Chondrocyte (in vitro differentiated cells): Measurements from ENCODE around the gene USP24. TPM values are rescaled to one million over a fixed set of nuclear protein-coding genes. Genes with fewer than 3 reads are reported as not detected.

ENCODE experiments used
- DNase-seq: peaks from one replicate; pipeline ENCODE4 v3.0.0; 2021; ENCODE audit warnings: mixed read lengths, low spot score
- H3K27ac Mint-ChIP-seq: one replicate; pipeline ENCODE4 v1.8.0; 2021; ENCODE audit warnings: mild to moderate bottlenecking, moderate library complexity, mixed read lengths; ENCODE audit not compliant: unreplicated experiment
- H3K27me3 Mint-ChIP-seq: 2 replicates; pipeline ENCODE4 v1.8.0; 2021; ENCODE audit warnings: low read depth, mixed read lengths
- H3K36me3 Mint-ChIP-seq: 2 replicates; pipeline ENCODE4 v1.8.0; 2021; ENCODE audit warnings: low read depth, mixed read lengths
- H3K4me1 Mint-ChIP-seq: 2 replicates; pipeline ENCODE4 v1.8.0; 2021; ENCODE audit warnings: low read depth, mild to moderate bottlenecking, mixed read lengths
- H3K4me3 Mint-ChIP-seq: one replicate; pipeline ENCODE4 v1.8.0; 2021; ENCODE audit warnings: mild to moderate bottlenecking, moderate library complexity, mixed read lengths; ENCODE audit not compliant: unreplicated experiment
- H3K9me3 Mint-ChIP-seq: 2 replicates; pipeline ENCODE4 v1.8.0; 2021; ENCODE audit warnings: low read depth, mixed read lengths
- total RNA-seq: library from RNA; stranded (reverse); gene quantifications from 3 replicates; pipeline ENCODE4 v1.2.1, GENCODE V29; 2021
- TF ChIP-seq, protein P1 (sequence below): fragments of 200-600 bp; sonication (generic); IDR thresholded peaks from 2 replicates; pipeline ENCODE4 v1.5.0; 2021; ENCODE audit warnings: antibody characterized with exemption, mild to moderate bottlenecking, moderate library complexity

USP24 gene
- total RNA-seq, 1 donor from 2014 or later, result 25.8 TPM

DNA sequence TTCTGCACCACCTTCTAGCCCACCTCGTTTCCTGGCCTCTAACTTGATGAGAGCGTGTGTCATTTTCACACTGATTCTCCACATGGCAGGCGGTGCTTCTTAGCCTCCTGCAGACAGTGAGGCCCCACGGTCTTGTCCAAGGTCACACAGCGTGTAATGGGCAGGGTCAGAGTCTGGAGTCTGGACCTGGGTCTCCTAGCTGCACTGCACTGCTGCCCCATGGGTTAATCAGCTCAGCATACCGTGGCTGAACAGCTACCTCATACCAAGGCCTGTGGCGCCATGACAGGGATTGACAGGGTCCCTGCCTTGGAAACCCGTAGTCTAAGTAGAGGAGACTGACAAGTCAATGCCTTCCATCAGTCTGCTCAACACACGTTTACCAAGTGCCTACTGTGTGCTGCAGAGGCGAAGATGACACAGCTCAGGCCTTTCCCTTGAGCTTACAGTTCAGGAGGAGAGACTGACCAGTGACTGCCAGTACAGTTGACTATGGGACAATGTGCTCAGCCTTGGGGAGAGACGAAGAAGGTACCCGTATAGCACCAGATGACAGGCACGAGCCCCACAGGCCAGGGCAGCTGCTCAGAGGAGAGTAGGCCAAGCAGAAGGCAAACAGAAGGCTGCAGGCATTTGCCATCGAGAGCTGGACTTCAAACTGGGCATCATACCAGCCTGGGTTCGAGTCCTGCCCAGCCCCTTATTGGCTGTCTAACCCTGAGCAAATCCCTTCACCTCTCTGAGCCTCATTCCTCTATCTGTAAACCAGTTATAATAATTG, 170.4 kb downstream of the USP24 start:
- H3K4me1 Mint-ChIP-seq, result peaks cover 13% of the 10 kb centered on the region
- TF ChIP-seq, protein P1, sequence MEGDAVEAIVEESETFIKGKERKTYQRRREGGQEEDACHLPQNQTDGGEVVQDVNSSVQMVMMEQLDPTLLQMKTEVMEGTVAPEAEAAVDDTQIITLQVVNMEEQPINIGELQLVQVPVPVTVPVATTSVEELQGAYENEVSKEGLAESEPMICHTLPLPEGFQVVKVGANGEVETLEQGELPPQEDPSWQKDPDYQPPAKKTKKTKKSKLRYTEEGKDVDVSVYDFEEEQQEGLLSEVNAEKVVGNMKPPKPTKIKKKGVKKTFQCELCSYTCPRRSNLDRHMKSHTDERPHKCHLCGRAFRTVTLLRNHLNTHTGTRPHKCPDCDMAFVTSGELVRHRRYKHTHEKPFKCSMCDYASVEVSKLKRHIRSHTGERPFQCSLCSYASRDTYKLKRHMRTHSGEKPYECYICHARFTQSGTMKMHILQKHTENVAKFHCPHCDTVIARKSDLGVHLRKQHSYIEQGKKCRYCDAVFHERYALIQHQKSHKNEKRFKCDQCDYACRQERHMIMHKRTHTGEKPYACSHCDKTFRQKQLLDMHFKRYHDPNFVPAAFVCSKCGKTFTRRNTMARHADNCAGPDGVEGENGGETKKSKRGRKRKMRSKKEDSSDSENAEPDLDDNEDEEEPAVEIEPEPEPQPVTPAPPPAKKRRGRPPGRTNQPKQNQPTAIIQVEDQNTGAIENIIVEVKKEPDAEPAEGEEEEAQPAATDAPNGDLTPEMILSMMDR, result no peak
- no peaks in the 10 kb centered on the region for H3K9me3 Mint-ChIP-seq
- DNase-seq, result peak; percentile 70
- H3K27me3 Mint-ChIP-seq, result peaks cover 23% of the 10 kb centered on the region
- no peak overlapping the region for H3K4me3 Mint-ChIP-seq
- no peak overlapping the region for H3K27ac Mint-ChIP-seq
- H3K36me3 Mint-ChIP-seq, result no peaks in the 10 kb centered on the region

DNA sequence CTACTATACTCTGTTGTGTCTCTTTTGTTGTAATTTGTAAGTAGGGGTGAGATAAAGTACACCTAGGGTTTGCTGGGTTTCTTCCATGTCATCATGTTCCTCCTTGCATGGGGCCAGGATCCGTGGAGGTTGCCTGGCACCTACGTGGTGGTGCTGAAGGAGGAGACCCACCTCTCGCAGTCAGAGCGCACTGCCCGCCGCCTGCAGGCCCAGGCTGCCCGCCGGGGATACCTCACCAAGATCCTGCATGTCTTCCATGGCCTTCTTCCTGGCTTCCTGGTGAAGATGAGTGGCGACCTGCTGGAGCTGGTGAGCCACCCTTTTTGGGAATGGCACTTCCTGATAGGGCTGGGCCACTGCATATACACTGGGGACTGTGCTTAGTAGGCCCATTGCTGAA, 171.4 kb downstream of the USP24 start:
- no peak overlapping the region for H3K4me3 Mint-ChIP-seq
- H3K27ac Mint-ChIP-seq, result no peak overlapping the region
- no peaks in the 10 kb centered on the region for H3K9me3 Mint-ChIP-seq
- no peaks in the 10 kb centered on the region for H3K36me3 Mint-ChIP-seq
- H3K27me3 Mint-ChIP-seq, result peaks cover 30% of the 10 kb centered on the region
- peak; percentile 59 for DNase-seq
- H3K4me1 Mint-ChIP-seq, result peaks cover 22% of the 10 kb centered on the region
- TF ChIP-seq, protein P1, result no peak

DNA sequence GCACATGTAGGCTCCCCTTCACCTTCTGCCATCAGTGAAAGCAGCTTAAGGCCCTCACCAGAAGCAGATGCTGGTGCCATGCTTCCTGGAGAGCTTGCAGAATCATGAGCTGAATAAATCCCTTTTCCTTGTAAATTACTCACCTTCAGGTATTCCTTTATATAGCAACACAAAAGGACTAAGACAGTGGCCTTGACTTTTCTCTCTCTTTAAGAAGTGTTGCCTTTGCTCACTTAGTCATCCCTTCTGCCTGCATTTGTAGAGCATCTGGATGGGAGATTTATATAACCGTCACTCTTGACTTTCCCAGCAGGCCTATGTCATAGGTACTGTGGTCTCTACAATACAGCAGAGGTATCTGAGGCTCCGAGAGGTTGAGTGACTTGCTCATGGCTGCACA, 172.2 kb downstream of the USP24 start:
- peaks cover 35% of the 10 kb centered on the region for H3K27me3 Mint-ChIP-seq
- DNase-seq, result no peak
- H3K4me1 Mint-ChIP-seq, result peaks cover 22% of the 10 kb centered on the region
- TF ChIP-seq, protein P1, result no peak
- H3K4me3 Mint-ChIP-seq, result no peak overlapping the region
- H3K9me3 Mint-ChIP-seq, result no peaks in the 10 kb centered on the region
- H3K27ac Mint-ChIP-seq, result no peak overlapping the region
- H3K36me3 Mint-ChIP-seq, result no peaks in the 10 kb centered on the region

DNA sequence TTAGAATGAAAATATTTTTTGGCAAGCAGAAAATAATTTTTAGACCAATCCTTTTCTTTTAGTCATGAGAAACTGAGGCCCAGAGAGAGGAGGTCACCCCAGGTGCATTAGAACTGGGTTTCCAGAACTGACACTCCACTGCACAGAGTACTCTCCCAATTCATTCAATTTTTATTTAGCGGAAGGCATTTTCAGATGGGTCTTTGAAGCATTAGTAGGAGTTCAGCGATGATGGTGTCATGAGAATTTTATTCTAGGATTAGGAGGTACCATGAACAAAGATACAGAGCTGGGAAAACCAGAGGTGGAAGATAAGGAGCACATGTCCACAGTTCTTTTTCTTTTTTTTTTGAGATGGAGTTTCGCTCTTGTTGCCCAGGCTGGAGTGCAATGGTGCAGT, 173.6 kb downstream of the USP24 start:
- no peaks in the 10 kb centered on the region for H3K36me3 Mint-ChIP-seq
- H3K4me1 Mint-ChIP-seq, result peaks cover 22% of the 10 kb centered on the region
- peaks cover 38% of the 10 kb centered on the region for H3K27me3 Mint-ChIP-seq
- H3K4me3 Mint-ChIP-seq, result no peak overlapping the region
- no peaks in the 10 kb centered on the region for H3K9me3 Mint-ChIP-seq
- TF ChIP-seq, protein P1, result no peak
- no peak for DNase-seq
- H3K27ac Mint-ChIP-seq, result no peak overlapping the region

DNA sequence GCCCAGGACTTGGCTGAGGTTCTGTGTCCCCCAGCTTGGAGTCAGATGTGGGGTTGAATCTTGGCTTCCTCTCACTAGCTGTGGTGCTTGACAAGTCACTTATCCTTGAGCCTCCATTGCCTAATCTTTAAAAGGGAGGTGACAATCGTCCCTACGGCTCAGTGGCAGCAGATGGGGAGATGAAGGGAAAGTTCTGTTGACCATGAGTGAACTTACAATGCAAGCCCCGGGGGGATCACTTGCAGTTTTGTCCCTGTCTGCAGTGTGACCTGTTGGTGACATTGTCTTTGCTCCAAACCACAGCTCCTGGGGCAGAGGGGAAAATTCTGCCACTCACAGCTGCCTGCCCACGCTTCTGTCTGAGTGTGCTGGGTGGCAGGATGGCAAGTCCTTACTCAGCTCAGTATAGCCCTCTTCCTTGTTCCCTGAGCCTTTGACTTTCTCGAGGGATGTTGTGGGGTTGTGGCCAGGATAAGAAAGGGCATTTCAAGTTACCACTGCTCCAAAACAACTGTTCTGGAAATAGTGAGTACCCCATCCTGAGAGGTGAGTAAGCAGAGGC, 174.2 kb downstream of the USP24 start:
- Mint-ChIP-seq H3K27ac (no peak overlapping the region), H3K36me3 (no peaks in the 10 kb centered on the region), H3K4me3 (no peak overlapping the region), H3K4me1 (peaks cover 22% of the 10 kb centered on the region), H3K27me3 (peaks cover 42% of the 10 kb centered on the region), H3K9me3 (no peaks in the 10 kb centered on the region)
- TF ChIP-seq, protein P1, result no peak
- no peak for DNase-seq
